GM12878 (cell line): ENCODE measurements around the gene UMAD1. TPM values are rescaled to one million over a fixed set of nuclear protein-coding genes. Genes with fewer than 3 reads are reported as not detected.

ENCODE experiments used
- ATAC-seq: fragments of 200-7000 bp; cut with Tn5 transposase; 3 replicates; pipeline ENCODE4 v1.9.1; 2020; ENCODE audit warnings: mild to moderate bottlenecking, moderate library complexity
- BruUV-seq: library from RNA; stranded (reverse); fragments of 400-500 nt; replicated peaks from 2 replicates; lab custom pipeline; 2021; lab: Mats Ljungman, UMichigan
- CTCF ChIA-PET: fragments of 300-600 bp; sonication (Branson Sonifier 250); formaldehyde crosslinking; extraction: SDS; loops from one replicate; lab custom pipeline; 2021; ENCODE audit warnings: inconsistent platforms; lab: Yijun Ruan, JAX
- POLR2A ChIA-PET: fragments of 350-600 bp; formaldehyde crosslinking; extraction: SDS; loops from one replicate; lab custom pipeline; 2021; ENCODE audit warnings: inconsistent platforms; lab: Charles Lee
- RAD21 ChIA-PET: fragments of 300-600 bp; sonication (Branson Sonifier 250); formaldehyde crosslinking; loops from one replicate; lab custom pipeline; 2023; ENCODE audit warnings: antibody characterized with exemption; ENCODE audit not compliant: unreplicated experiment; lab: Charles Lee
- SMC1A ChIA-PET: fragments of 300-600 bp; sonication (Branson Sonifier 250); formaldehyde crosslinking; loops from one replicate; lab custom pipeline; 2023; ENCODE audit not compliant: unreplicated experiment, uncharacterized antibody; lab: Charles Lee
- DNase-seq: peaks from one replicate; pipeline ENCODE4 v3.0.0-alpha.2; 2011; ENCODE audit warnings: low read depth, low spot score
- FAIRE-seq: peaks from 3 replicates; lab custom pipeline; 2011; peaks lifted over from hg19 to GRCh38; lab: Jason Lieb, UNC
- H2AFZ ChIP-seq: 2 replicates; pipeline ENCODE4 v1.6.0; 2011; ENCODE audit warnings: low read depth, low read length, control low read depth; ENCODE audit not compliant: control insufficient read depth
- H3K27ac ChIP-seq: 2 replicates; pipeline ENCODE4 v1.5.1; 2011; ENCODE audit warnings: control low read depth; ENCODE audit not compliant: control insufficient read depth, insufficient read depth
- H3K27me3 ChIP-seq, 2 experiments: replicated peaks in 1 of 2; 2 replicates each; pipeline versions ENCODE4 v1.6.0 to v1.6.1; 2011; ENCODE audit warnings: low read length in 1 of 2; ENCODE audit not compliant: control insufficient read depth in 2 of 2, insufficient read depth in 2 of 2
- H3K36me3 ChIP-seq, 2 experiments: 2 replicates each; pipeline ENCODE4 v1.5.1; 2011; ENCODE audit warnings: low read length in 1 of 2; ENCODE audit not compliant: control insufficient read depth in 2 of 2, insufficient read depth in 2 of 2
- H3K4me1 ChIP-seq: 2 replicates; pipeline ENCODE4 v1.6.1; 2011; ENCODE audit warnings: mild to moderate bottlenecking, low read length, moderate library complexity, mixed read lengths; ENCODE audit not compliant: control insufficient read depth, insufficient read depth
- H3K4me2 ChIP-seq: 2 replicates; pipeline ENCODE4 v1.6.0; 2011; ENCODE audit warnings: control low read depth; ENCODE audit not compliant: control insufficient read depth, insufficient read depth
- H3K4me3 ChIP-seq: fragments of 200-600 bp; sonication (generic); 2 replicates; pipeline ENCODE4 v1.5.1; 2016
- H3K79me2 ChIP-seq: 2 replicates; pipeline ENCODE4 v1.6.0; 2011; ENCODE audit warnings: low read length; ENCODE audit not compliant: control insufficient read depth, insufficient read depth
- H3K9ac ChIP-seq: 2 replicates; pipeline ENCODE4 v1.8.0; 2011; ENCODE audit warnings: low read length, control low read depth, mixed read lengths; ENCODE audit not compliant: control insufficient read depth, insufficient read depth
- H3K9me3 ChIP-seq: replicated peaks from 3 replicates; pipeline ENCODE4 v1.5.1; 2011; ENCODE audit warnings: mild to moderate bottlenecking, low read length; ENCODE audit not compliant: control insufficient read depth, insufficient read depth
- H4K20me1 ChIP-seq: 2 replicates; pipeline ENCODE4 v1.6.0; 2011; ENCODE audit not compliant: control insufficient read depth, insufficient read depth
- ATF3 ChIP-seq: IDR thresholded peaks from 2 replicates; pipeline ENCODE4 v1.6.1; 2011; ENCODE audit warnings: low read depth, mild to moderate bottlenecking, low read length, moderate library complexity, borderline replicate concordance; ENCODE audit errors: extremely low read depth
- GABPA ChIP-seq: IDR thresholded peaks from 2 replicates; pipeline ENCODE4 v1.6.1; 2014; ENCODE audit warnings: antibody characterized with exemption, low read depth, mild to moderate bottlenecking, inconsistent platforms
- MTA2 ChIP-seq: fragments of 450-650 bp; IDR thresholded peaks from 2 replicates; pipeline ENCODE4 v1.6.1; 2016; ENCODE audit warnings: low read depth, mild to moderate bottlenecking, moderate library complexity
- RAD51 ChIP-seq: fragments of 450-650 bp; IDR thresholded peaks from 2 replicates; pipeline ENCODE4 v1.6.1; 2016; ENCODE audit warnings: moderate library complexity, mild to moderate bottlenecking, inconsistent platforms
- SPI1 ChIP-seq: IDR thresholded peaks from 2 replicates; pipeline ENCODE4 v1.6.1; 2011; ENCODE audit warnings: low read depth, mild to moderate bottlenecking, low read length, moderate library complexity, borderline replicate concordance; ENCODE audit not compliant: insufficient read depth
- WGBS: methylation state at CpG from one replicate; pipeline ENCODE4 v1.1.6; 2016; ENCODE audit warnings: low lambda C conversion rate; ENCODE audit not compliant: insufficient replicate concordance, insufficient coverage; ENCODE audit errors: missing lambda C conversion rate; 5-methylcytosine and 5-hydroxymethylcytosine counted together
- in situ Hi-C: fragments of 300-500 bp; cut with MboI; formaldehyde crosslinking; loops from 9 replicates; pipeline ENCODE4 v1.14.3; 2018; ENCODE audit warnings: mixed read lengths
- intact Hi-C: fragments of 100-400 bp; cut with micrococcal nuclease; formaldehyde crosslinking; loops from one replicate; pipeline ENCODE4 v1.14.2; 2022; ENCODE audit not compliant: unreplicated experiment
- polyA plus RNA-seq, 11 experiments: library from polyadenylated mRNA; depleted of rRNA in 4 of 11; unstranded in 6 of 11; stranded (reverse) in 5 of 11; fragments of >200 nt; fragmentation: Nextera tagmentation in 4 of 11; fragmentation: Illumina TruSeq in 1 of 11; extraction: Ambion mirVana in 4 of 11; extraction: Trizol in 1 of 11; gene quantifications; 1 replicate in 1 of 11; 2 replicates in 10 of 11; pipeline versions ENCODE4 v1.2.1 to v1.2.3, GENCODE V29; 2011 to 2016; ENCODE audit warnings: inconsistent platforms in 2 of 11, missing spikeins in 2 of 11, low read depth in 1 of 11
- total RNA-seq, 4 experiments: library from RNA; depleted of rRNA in 3 of 4; stranded (reverse); fragments of >200 nt in 3 of 4; fragmentation: Illumina TruSeq in 1 of 4; extraction: Trizol in 1 of 4; gene quantifications; 2 replicates each; pipeline versions ENCODE4 v1.2.1 to v1.2.3, GENCODE V29; 2013 to 2021
- TF ChIP-seq, protein P1 (sequence below): fragments of 450-650 bp; IDR thresholded peaks from 2 replicates; pipeline ENCODE4 v1.6.1; 2017; ENCODE audit warnings: mild to moderate bottlenecking
- TF ChIP-seq, protein P2 (sequence below): IDR thresholded peaks from 2 replicates; pipeline ENCODE4 v1.6.1; 2012; ENCODE audit warnings: low read depth, low read length, improper control_type of control experiment
- TF ChIP-seq, protein P3 (sequence below): fragments of 450-650 bp; IDR thresholded peaks from 2 replicates; pipeline ENCODE4 v1.6.1; 2016; ENCODE audit warnings: mild to moderate bottlenecking, moderate library complexity, borderline replicate concordance
- TF ChIP-seq, protein P4 (sequence below): fragments of 450-650 bp; IDR thresholded peaks from 2 replicates; pipeline ENCODE4 v1.6.1; 2017; ENCODE audit warnings: low read depth, mild to moderate bottlenecking, moderate library complexity

UMAD1 gene
- total and polyA plus RNA-seq, 10 of the 15 experiments (the other 5 are each of a cell fraction or from before 2014, with no cell fraction given) = 6.0 to 28.6 (median 9.3) TPM

- TF ChIP-seq, protein P1, sequence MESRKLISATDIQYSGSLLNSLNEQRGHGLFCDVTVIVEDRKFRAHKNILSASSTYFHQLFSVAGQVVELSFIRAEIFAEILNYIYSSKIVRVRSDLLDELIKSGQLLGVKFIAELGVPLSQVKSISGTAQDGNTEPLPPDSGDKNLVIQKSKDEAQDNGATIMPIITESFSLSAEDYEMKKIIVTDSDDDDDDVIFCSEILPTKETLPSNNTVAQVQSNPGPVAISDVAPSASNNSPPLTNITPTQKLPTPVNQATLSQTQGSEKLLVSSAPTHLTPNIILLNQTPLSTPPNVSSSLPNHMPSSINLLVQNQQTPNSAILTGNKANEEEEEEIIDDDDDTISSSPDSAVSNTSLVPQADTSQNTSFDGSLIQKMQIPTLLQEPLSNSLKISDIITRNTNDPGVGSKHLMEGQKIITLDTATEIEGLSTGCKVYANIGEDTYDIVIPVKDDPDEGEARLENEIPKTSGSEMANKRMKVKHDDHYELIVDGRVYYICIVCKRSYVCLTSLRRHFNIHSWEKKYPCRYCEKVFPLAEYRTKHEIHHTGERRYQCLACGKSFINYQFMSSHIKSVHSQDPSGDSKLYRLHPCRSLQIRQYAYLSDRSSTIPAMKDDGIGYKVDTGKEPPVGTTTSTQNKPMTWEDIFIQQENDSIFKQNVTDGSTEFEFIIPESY = no peak
Measured at GRCh38 chr7:7857143-7857583, 216.6 kb downstream of the UMAD1 start (continued).

- FAIRE-seq = peak; percentile 7
- no peaks in the 10 kb centered on the region for H4K20me1 ChIP-seq
- H3K36me3 ChIP-seq = no peaks in the 10 kb centered on the region; a peak in 1 of 4 replicates
- no peaks in the 10 kb centered on the region for H3K27me3 ChIP-seq
- ChIA-PET POLR2A (interaction anchor here (0.6 to 1.8 kb wide), 7 partner anchors 9 to 339 kb away, joined by 3 to 9 read pairs (median 4); no protein-coding TSS in a partner anchor), CTCF (interaction anchor here (0.9 to 2.1 kb wide), 14 partner anchors 7 to 358 kb away, joined by 3 to 9 read pairs (median 4); no protein-coding TSS in a partner anchor), RAD21 (interaction anchor here (0.7 to 2.0 kb wide), 18 partner anchors 8 to 331 kb away, joined by 3 to 13 read pairs (median 4); partner anchors contain the start of genes GLCCI1 and UMAD1), SMC1A (interaction anchor here (0.7 to 3.2 kb wide), 28 partner anchors 9 to 358 kb away, joined by 3 to 34 read pairs (median 4); partner anchors contain the start of gene UMAD1)
- in situ Hi-C loops (no loop called here), intact Hi-C loops (no loop called here)
- no TSS peak for BruUV-seq
- H3K9me3 ChIP-seq = peaks cover 27% of the 10 kb centered on the region
- peak overlapping the region; percentile 28; the same call in 1 of the 2 replicates for H3K4me2 ChIP-seq
- ATAC-seq = peak; percentile 61
- no peaks in the 10 kb centered on the region for H3K79me2 ChIP-seq
- H3K9ac ChIP-seq = no peak overlapping the region
- no peak overlapping the region for H3K4me3 ChIP-seq
- H2AFZ ChIP-seq = peak overlapping the region; percentile 9
- H3K27ac ChIP-seq = peak overlapping the region; percentile 1; the same call in 1 of the 2 replicates
- DNase-seq = no peak
- 63% methylated on average over 4 of the region's 4 CpGs for WGBS
- H3K4me1 ChIP-seq = peaks cover 4% of the 10 kb centered on the region
- peak; percentile 46; the same call in 1 of the 2 replicates for TF ChIP-seq RAD51
- TF ChIP-seq MTA2 = peak; percentile 39
- TF ChIP-seq, protein P2, sequence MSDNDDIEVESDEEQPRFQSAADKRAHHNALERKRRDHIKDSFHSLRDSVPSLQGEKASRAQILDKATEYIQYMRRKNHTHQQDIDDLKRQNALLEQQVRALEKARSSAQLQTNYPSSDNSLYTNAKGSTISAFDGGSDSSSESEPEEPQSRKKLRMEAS = no peak
- TF ChIP-seq ATF3 = no peak
- TF ChIP-seq, protein P3, sequence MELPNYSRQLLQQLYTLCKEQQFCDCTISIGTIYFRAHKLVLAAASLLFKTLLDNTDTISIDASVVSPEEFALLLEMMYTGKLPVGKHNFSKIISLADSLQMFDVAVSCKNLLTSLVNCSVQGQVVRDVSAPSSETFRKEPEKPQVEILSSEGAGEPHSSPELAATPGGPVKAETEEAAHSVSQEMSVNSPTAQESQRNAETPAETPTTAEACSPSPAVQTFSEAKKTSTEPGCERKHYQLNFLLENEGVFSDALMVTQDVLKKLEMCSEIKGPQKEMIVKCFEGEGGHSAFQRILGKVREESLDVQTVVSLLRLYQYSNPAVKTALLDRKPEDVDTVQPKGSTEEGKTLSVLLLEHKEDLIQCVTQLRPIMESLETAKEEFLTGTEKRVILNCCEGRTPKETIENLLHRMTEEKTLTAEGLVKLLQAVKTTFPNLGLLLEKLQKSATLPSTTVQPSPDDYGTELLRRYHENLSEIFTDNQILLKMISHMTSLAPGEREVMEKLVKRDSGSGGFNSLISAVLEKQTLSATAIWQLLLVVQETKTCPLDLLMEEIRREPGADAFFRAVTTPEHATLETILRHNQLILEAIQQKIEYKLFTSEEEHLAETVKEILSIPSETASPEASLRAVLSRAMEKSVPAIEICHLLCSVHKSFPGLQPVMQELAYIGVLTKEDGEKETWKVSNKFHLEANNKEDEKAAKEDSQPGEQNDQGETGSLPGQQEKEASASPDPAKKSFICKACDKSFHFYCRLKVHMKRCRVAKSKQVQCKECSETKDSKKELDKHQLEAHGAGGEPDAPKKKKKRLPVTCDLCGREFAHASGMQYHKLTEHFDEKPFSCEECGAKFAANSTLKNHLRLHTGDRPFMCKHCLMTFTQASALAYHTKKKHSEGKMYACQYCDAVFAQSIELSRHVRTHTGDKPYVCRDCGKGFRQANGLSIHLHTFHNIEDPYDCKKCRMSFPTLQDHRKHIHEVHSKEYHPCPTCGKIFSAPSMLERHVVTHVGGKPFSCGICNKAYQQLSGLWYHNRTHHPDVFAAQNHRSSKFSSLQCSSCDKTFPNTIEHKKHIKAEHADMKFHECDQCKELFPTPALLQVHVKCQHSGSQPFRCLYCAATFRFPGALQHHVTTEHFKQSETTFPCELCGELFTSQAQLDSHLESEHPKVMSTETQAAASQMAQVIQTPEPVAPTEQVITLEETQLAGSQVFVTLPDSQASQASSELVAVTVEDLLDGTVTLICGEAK = peak; percentile 44; the same call in 1 of the 2 replicates
- peak; percentile 54; the same call in 1 of the 2 replicates for TF ChIP-seq SPI1
- peak; percentile 50; the same call in 1 of the 2 replicates for TF ChIP-seq GABPA
- TF ChIP-seq, protein P4, sequence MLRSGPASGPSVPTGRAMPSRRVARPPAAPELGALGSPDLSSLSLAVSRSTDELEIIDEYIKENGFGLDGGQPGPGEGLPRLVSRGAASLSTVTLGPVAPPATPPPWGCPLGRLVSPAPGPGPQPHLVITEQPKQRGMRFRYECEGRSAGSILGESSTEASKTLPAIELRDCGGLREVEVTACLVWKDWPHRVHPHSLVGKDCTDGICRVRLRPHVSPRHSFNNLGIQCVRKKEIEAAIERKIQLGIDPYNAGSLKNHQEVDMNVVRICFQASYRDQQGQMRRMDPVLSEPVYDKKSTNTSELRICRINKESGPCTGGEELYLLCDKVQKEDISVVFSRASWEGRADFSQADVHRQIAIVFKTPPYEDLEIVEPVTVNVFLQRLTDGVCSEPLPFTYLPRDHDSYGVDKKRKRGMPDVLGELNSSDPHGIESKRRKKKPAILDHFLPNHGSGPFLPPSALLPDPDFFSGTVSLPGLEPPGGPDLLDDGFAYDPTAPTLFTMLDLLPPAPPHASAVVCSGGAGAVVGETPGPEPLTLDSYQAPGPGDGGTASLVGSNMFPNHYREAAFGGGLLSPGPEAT = peak; percentile 66
Measured at GRCh38 chr7:7858559-7858958, 218.0 kb downstream of the UMAD1 start.
